Renal cortex interstitium (tissue), 11 donors: ENCODE measurements around the gene PRXL2B. TPM values are rescaled to one million over a fixed set of nuclear protein-coding genes. Genes with fewer than 3 reads are reported as not detected.
A peak's percentile ranks its signal among the peaks of the same experiment; 100 is the strongest.
"Not testable (repeated sequence)": the region's sequence is repeated elsewhere in the genome, so short reads cannot be mapped to it uniquely, and the experiment has no call there.

Source experiments
- DNase-seq, 11 donors: peaks; one replicate each; pipeline ENCODE4 v3.0.0-alpha.2; 2013; ENCODE audit warnings: low read depth in 9 of 11, low spot score in 4 of 11; ENCODE audit errors: extremely low read depth in 1 of 11
- polyA plus RNA-seq, 3 donors: library from polyadenylated mRNA; unstranded; fragments of 120-200 nt; gene quantifications; one replicate each; pipeline ENCODE4 v1.2.1, GENCODE V29; 2013; ENCODE audit not compliant: insufficient read length in 3 of 3

PRXL2B gene
- polyA plus RNA-seq, 3 donors = 36.1 to 45.8 (median 43.5) TPM

DNA sequence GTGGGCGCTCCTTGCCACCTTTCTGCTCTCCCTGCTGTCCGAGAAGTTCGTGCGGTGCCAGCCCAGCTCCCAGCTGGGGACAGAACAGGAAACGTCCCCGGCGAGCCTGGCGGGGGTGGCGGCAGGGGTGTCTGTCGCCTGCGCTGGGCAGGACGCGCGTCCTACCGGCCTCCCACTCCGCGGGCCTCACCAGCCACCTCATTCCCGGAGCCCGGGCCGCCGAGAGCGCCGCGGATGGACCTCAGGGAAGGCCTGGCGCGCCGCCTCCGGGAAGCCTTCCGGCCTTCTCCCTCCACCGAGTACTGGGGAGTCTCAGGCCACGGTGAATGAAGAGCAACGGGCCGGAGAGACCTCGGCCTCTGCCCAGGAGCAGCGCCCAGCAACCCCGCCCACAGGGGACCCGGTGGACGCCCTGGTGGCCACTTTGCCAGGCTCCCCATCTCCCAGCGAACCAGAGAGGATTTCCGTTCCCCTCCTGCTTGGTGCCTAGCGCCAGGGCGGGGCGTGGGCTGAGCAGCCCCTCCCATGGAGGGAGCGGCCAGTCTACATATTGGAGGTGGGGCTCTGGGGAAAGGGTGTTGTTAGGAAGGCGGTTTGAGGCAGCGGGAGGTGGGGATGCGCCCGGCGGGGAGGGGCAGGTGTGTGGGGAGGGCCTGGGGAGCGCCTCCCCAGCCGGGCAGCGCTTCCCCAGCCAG lies 39.9 kb upstream of the PRXL2B start:
- peak in 1 of 11 donors; percentile 70 for DNase-seq

DNA sequence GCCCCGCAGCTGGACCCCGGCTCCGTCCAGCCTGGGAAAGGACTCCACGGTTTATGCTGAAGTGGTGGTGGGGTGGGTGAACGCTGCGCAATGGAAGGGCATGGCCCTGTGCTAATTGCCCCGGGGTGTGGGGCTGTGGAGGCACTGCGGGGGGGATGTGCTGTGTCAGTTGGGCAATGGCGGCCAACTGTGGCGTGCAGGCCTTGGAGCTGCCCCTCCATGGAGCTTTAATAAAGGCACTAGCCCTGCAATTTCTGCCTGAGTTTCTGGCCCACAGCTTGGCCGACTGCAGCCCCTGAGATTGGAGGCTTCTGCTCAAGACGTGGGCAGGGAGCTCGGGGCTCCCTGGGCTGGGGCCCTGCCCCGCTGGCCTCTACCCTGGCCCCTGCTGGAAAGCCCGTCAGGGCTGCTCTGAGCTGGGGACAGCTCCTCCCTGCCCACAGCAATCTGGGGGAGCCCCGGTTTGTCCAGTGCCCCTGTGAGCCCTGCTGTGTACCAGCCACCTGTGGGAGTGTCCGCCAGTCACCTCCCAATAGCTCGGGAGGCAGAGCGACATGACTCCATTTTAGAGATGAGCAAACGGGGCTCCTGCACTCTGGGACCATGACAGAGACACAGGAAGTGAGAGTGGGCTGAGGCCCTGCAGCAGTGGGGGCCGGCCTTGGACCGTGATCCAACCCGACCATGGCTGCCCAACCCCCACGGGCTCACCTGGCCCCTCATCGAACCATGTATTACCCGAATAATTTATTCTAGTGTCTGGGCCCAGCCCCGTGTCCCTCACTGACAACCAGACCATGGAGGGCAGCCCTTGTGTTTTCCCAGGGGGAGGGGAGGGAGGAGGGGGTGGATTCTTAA lies 39.1 kb upstream of the PRXL2B start:
- no peak for DNase-seq

DNA sequence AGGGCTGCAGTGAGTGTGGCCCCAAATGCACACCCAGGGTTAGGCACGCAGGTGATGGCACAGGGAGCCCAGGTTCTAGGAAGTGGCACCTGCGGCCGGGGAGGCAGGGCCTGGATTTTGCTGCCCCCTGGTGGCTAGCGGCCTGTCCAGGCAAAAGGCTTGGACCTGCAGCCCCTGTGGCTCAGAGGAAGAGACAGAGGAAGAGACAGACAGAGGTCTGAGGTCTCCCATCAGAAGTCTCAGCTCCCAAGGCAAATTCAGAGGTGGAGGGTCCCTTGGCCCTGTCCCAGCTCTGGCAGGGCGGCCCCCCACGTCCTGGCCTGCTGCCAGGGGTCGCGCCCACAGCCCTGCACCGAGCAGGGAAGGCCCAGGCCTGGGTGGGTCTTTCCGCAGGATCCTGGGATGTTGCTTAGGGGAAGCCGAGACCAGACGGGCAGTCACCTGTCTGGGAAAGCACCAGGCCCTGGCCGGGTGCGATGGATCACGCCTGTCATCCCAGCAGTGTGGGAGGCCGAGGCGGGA lies 38.4 kb upstream of the PRXL2B start:
- peak in 4 of 11 donors; percentile 70 to 75 (median 72) for DNase-seq

DNA sequence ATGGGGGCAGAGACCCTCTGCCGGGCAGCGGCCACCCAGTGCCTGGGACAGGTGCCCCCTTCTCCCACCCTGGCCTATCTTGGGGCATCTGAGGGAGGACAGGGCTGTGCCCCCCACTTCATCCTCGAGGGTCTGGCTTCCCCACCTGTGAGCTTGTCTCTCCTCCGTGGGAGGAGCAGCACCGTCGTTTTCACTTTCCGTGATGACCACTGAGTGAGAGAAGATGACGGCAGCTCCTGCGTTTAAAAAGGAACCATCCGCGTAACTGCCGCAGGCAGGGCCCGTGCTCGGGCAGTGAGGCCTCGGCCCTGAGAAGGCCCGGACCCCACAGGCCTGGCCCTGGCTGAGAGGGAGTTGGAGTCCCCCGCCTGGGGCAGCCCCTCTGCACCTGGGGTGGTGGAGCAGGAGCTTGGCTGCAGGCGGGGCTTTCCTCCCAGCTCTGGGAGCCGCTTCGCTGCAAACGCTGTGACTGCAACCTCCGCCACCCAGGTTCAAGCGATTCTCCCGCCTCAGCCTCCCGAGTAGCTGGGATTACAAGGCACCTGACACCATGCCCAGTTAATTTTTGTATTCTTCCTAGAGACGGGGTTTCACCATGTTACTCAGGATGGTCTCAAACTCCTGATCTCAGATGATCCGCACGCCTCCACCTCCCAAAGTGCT lies 37.1 kb upstream of the PRXL2B start:
- DNase-seq = not testable (repeated sequence)

DNA sequence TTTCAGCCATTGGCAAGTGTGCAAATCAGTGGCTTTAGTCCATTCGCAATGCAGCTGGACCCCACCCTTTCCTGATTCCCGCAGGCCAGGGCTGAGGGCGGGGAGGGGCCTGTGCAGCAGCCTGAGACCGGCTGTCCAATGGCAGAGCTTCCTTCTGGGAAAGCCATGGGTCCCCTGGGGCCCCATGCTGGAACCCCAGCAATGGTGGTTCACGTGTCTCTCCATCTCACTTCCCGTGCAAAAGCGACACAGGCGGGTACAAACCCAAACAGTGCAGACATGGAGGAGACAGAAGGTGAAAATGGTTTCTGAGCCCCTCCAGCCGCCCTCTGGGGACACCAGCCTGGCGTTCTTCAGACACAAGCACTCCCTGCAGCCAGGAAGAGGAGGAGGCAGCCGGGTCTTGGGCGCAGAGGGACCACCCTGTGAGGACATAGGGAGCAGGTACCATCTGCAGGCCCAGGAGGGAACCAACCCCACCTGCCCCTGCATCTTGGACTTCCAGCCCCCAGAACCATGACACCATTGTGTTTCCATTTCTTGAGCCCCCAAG lies 36.2 kb upstream of the PRXL2B start:
- DNase-seq = not testable (repeated sequence)

DNA sequence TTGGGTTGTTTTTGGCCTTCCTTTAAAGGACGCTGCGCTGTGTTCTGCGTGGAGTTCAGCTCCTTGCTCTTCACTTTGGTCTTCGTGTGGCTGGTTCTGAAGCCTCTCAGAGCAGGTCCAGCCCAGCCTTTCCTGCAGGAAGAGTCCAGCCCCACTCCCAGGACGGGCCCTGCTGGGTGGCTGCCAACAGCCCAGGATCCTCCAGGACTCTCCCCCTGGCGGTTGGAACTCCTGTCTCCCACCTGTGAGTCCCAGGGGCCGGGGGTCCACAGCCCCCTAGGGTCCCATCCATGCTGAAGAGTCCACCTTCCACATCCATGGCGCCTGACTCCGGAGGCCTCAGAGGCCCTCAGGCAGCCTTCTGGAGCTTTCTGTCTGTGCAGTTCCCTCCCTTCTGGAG lies 35.0 kb upstream of the PRXL2B start:
- not testable (repeated sequence) for DNase-seq

DNA sequence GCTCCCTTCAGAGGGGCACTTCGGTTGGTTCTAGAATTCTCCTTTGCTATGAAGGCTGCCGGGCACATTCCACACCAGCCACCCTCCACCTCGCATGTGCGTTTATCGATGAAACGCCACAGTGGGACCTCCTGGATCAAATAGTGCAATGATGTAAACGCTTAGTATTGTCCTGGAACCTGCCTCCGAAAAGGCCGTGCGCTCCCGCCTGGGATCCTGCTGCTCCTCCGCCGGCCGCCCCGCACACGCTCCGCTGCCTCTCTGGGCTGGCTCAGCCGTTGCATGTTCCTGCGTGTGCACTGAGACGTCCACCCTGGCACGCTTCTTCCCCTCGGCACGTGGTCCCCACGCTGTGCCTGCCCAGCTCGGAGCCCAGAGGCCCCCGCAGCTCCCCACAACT lies 34.4 kb upstream of the PRXL2B start:
- DNase-seq = no peak

DNA sequence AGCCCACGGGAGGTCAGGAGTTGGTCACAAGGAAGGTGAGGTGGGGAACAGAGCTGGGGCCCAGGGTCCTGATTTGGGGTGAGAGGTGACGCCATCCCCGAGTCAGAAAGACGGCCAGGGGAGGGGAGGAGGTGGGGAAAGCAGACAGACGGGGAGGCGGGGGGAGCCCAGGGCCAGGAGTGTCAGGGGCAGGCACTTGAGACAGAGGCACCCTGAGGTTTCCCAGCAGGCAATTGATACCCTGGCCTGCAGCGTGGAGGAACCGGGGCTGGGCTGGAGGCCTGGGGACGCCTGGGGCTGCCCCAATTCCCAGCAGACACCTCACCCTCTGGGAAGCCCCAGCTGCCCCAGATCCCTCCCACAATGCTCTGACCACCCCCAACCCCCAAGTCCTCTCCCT lies 33.5 kb upstream of the PRXL2B start:
- not testable (repeated sequence) for DNase-seq

DNA sequence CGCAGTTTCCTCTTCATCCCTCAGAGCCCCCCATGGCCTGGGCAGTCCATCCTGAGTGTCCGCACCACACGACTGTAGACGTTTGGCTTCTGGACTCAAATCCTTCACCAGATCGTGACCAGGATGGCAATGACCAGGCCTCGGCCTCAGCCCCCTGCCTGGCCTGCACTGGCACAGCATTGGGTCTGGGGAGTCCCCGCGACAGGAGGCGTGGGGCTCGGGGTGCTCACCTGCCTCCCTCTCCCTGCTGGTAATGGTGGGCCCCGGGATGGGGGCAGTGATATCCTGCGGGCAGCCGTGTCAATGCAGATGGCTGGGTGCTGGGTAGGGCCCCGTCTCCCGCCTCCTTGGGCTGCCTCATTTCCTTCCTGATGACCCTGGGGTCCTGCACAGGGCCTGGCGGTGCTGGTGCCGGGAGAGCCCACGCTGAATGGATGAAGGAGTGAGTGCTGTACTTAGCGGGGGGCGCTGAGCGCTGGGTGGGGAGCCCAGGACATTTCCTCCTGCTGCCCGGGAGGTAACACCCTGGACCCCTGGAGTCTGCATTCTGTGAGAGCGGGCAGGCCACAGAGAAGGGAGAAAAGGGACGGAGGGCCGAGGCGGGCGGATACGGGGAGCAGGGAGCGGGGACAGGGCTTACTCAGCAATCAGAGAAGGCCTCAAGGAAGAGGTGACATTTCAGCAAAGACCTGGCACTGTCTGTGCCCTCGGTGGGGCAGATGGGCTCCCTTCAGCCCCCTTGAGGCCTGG lies 32.5 kb upstream of the PRXL2B start:
- no peak for DNase-seq

DNA sequence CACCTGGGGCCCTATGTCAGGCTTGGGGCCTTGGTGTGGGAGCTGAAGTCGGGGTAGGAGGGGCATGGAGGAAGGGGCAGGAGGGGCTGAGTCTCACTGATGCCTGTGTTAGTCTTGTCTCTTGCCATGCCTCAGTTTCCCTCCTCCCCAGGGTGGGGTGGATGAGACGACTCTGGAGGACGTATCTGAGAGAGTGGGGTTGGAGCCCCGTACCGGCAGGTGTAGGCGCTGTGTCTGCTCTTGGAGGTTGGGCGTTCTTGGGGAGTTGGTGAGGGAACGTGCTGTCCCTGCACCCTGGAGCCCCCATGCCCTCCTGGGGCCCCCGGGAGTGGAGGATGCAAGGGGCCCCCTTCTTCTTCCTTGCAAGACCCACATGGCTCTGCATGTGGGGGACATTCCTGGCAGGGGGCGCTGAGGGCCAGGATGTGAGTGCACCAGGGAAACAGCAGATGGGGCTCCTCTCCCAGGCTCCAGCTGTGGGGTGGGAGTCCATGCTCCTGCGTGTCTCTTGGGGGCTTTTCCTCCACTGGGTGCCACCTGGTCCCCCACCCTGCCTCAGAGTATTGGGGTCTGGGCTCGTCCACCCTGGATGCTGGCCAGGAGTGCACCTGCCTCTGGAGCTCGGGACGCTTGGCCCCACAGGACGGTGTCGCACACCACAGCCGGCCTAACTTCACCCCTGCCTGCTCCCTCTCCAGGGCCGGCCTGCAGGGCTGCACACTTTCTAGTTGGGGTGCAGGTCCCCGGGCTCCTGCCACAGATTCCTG lies 31.8 kb upstream of the PRXL2B start:
- DNase-seq = no peak

DNA sequence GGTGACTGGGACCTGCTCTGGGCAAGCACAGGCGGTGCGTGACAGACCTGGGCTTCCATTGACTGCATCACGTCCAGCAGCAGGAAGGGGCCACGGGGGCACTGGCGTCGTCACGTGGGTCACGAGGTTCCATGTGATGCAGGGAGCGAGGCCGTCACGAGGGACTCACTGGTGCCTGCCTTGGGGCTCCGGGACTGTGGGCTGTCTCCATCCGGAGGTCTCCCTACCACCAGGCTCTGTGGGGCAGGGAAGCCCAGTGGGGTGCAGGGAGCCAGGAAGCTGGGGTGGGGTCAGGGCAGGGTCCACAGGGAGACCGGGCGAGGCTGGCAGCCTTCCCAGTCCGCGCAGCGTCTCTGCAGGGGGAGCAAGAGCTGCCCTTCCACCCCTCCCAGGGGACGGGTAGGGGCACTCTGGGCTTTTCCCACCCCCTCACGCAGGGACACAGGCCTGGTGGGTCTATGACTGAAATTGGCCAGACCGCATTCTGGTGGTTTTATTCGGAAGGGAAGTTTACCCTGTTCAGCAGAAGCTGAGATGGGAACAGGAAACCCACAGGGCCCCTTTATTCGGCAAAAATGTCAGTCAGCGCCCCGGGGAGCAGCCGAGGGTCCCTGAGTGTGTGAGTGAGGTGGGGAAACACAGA lies 30.8 kb upstream of the PRXL2B start:
- DNase-seq = no peak

DNA sequence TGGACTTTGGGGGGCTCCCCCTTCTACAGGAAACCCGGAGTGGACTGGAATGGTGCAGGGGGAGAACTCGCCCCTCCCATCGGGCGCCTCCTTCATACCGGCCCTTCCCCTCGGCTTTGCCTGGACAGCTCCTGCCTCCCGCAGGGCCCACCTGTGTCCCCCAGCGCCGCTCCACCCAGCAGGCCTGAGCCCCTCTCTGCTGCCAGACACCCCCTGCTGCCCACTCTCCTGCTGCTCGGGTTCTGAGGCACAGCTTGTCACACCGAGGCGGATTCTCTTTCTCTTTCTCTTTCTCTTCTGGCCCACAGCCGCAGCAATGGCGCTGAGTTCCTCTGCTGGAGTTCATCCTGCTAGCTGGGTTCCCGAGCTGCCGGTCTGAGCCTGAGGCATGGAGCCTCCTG lies 30.3 kb upstream of the PRXL2B start, which contains the start of gene TNFRSF14:
TSS of gene TNFRSF14 (plus strand) at position 95 of the 401 bp plus-strand sequence. CDS start at position 389, 294 bp downstream.
- no peak for DNase-seq

DNA sequence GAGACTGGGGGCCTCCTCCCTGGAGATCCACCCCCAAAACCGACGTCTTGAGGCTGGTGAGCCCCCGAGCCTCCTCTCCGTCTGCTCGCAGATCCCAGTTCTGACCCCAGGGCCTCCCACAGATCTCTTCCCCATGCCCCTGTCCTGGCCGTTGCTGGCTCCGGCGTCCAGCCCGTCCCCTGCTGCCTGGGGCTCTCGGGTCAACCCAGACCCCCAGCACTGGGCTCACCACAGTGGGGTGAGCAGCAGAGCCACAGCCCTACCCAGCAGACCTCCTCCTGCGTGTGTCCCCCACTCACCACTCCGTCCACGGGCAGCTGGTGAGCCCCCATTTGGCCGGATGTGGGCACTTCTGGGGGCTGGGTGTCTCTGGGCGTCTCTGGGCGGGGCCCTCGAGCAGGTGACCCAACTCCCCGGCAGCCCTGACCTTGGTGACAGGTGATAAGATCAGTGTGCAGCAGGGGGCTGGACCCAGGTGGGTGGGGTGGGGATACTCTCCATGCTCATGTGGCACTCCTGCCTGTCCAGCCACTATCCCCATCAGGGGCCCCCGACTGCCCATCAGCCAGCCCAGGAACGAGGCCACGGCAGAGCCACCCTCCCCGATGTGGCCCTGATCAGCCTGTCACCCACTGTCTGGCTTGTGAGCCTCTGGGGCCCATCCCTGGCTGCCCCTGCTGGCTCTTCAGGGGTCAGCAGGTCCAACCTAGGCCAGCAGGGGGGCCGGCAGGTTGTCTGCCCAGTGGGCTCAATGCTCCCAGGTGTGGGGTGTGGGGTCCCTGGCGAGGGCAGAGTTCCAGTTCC lies 29.7 kb upstream of the PRXL2B start:
- no peak for DNase-seq

DNA sequence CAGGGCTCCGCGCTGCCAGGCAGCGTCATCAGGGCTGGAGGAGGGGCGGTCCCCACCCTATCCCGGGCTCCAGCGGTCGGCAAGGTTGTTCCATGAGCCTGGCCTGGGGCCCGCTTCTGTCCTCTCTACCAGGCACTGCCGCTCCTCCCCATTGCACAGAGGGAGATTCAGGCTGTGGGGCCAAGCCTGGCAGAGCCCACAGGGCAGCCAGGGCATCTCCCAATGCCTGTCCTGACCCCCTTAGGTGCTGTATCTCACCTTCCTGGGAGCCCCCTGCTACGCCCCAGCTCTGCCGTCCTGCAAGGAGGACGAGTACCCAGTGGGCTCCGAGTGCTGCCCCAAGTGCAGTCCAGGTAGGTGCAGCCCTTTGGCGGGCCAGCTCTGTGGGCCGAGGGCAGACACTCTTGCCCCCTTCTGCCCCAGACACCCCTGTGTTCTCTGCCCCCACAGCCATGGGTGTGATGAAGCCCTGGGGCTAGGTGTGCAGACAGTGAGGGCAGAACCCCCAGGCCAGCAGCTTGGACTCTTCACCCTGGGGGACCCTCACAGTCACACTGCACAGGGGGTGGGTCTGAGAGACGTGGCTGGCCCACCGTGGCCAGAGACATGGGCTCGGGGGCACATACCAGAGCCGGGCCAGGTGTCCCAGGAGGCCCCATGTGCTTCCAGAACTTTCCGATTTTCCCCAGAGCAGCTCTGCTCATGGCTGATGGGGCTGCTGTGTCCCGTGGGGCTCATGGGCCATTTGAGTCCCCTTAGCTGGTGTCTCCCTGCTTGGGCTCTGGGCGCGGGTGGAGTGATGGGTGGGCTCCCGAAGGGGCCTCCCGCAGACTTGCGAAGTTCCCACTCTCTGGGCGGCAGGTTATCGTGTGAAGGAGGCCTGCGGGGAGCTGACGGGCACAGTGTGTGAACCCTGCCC lies 28.8 kb upstream of the PRXL2B start:
- DNase-seq = no peak

DNA sequence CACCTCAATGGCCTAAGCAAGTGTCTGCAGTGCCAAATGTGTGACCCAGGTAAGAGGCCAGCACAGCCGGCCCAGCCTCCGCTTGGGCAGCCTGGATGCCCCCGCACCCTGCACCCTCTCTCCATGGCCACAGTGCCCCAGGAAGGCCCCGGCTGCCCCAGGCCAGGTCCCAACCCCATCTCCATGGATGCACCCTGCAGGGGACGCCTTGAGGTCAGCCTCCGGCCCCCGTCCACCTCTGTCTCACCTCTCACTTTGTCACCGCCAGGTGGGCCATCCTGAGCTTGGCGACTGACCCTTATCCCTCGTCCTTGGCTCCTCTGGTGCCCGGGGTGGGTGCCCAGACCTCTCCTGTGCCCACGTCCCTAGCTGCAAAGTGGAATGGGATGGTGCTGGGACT lies 28.2 kb upstream of the PRXL2B start:
- no peak for DNase-seq

DNA sequence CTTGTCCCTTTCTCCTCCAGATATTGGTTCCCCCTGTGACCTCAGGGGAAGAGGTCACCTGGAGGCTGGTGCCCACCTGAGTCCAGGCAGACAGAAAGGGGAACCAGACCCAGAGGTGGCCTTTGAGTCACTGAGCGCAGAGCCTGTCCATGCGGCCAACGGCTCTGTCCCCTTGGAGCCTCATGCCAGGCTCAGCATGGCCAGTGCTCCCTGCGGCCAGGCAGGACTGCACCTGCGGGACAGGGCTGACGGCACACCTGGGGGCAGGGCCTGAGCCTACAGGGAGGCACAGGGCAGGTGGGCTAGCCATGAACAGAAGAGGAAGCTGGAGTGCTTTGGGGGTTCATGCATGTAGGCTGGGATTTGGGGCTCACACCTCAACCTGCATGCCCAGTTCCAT lies 27.7 kb upstream of the PRXL2B start:
- no peak for DNase-seq
